ENCODE measurements around the gene KRT1.

KRT1 gene

GRCh38 chr12:52704464-52704863 lies 24.3 kb upstream of the KRT1 start:
- Histone ChIP-seq H3K79me1 (replicated peaks; ENCODE audit: low read length, poor library complexity, severe bottlenecking) (no peaks in the 10 kb centered on the region), H3K9me3 (ENCODE audit: control insufficient read depth, low read length) (no peaks in the 10 kb centered on the region), H2AK5ac (ENCODE audit: low read length, severe bottlenecking) (no peak overlapping the region), H3K27me3 (ENCODE audit: control insufficient read depth in 1 of 2, insufficient read depth in 1 of 2, low read length in 2 of 2) (peaks cover 38 to 86% of the 10 kb centered on the region in 2 experiments), H2AFZ (ENCODE audit: low read depth, low read length) (no peak overlapping the region), H3K4ac (ENCODE audit: low read depth in 1 of 2, low read length in 2 of 2) (no peak overlapping the region), H3K4me3 (ENCODE audit: insufficient read depth in 1 of 2, low read depth in 1 of 2, low read length in 2 of 2) (no peak overlapping the region), H3K36me3 (ENCODE audit: control insufficient read depth in 1 of 2, insufficient read depth in 2 of 2, low read depth in 1 of 2, low read length in 2 of 2) (no peaks in the 10 kb centered on the region), H3K14ac (ENCODE audit: low read length in 2 of 2) (no peak overlapping the region), H2BK5ac (ENCODE audit: low read depth, low read length, poor library complexity, severe bottlenecking) (no peak overlapping the region), H4K91ac (ENCODE audit: low read length) (no peak overlapping the region), H2BK12ac (ENCODE audit: low read length in 2 of 2) (no peak overlapping the region), H3K23ac (ENCODE audit: low read length in 2 of 2) (no peak overlapping the region), H2BK120ac (ENCODE audit: low read depth, low read length) (no peak overlapping the region), H3K9ac (ENCODE audit: low read length) (no peak overlapping the region), H3K4me1 (ENCODE audit: control insufficient read depth, insufficient read depth, low read depth, low read length) (no peaks in the 10 kb centered on the region), H3K4me2 (ENCODE audit: low read length, poor library complexity, severe bottlenecking) (no peak overlapping the region), H3K27ac (ENCODE audit: low read length, poor library complexity, severe bottlenecking) (no peak overlapping the region), H4K8ac (ENCODE audit: low read length) (no peak overlapping the region), H2BK15ac (ENCODE audit: low read depth, poor library complexity, severe bottlenecking) (no peak overlapping the region), H3K18ac (ENCODE audit: low read depth in 1 of 2, low read length in 2 of 2) (no peak overlapping the region)
- no peak for DNase-seq
- WGBS: 90% methylated on average over 6 of the region's 7 CpGs

DNA sequence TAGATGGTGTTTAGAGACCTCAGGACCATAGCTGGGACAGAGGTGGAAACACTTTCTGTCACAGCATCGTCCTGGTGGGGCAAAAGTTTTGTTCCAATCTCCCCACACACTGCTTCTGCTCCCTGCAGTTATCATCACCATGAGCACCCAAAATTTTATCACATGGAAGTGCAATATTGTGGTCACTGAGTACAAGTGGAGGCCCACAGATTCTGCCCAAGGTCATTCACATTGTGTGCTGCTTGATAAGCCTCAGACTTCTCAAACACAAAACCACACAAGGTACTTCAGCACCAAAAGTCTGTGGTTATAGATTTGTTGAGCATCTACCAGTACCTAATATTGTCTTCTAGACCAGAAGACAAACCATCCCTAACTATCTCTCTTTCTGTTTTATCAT lies 23.7 kb upstream of the KRT1 start:
- Histone ChIP-seq H3K14ac (ENCODE audit: low read length in 2 of 2) (no peak overlapping the region), H3K18ac (ENCODE audit: low read depth in 1 of 2, low read length in 2 of 2) (no peak overlapping the region), H2BK12ac (ENCODE audit: low read length in 2 of 2) (no peak overlapping the region), H3K27me3 (ENCODE audit: control insufficient read depth in 1 of 2, insufficient read depth in 1 of 2, low read length in 2 of 2) (peaks cover 35 to 86% of the 10 kb centered on the region in 2 experiments), H2BK5ac (ENCODE audit: low read depth, low read length, poor library complexity, severe bottlenecking) (no peak overlapping the region), H2AK5ac (ENCODE audit: low read length, severe bottlenecking) (no peak overlapping the region), H3K9me3 (ENCODE audit: control insufficient read depth, low read length) (no peaks in the 10 kb centered on the region), H3K79me1 (replicated peaks; ENCODE audit: low read length, poor library complexity, severe bottlenecking) (no peaks in the 10 kb centered on the region), H3K9ac (ENCODE audit: low read length) (no peak overlapping the region), H3K4ac (ENCODE audit: low read depth in 1 of 2, low read length in 2 of 2) (no peak overlapping the region), H3K4me2 (ENCODE audit: low read length, poor library complexity, severe bottlenecking) (no peak overlapping the region), H4K91ac (ENCODE audit: low read length) (no peak overlapping the region), H3K23ac (ENCODE audit: low read length in 2 of 2) (no peak overlapping the region), H2BK120ac (ENCODE audit: low read depth, low read length) (no peak overlapping the region), H3K4me1 (ENCODE audit: control insufficient read depth, insufficient read depth, low read depth, low read length) (no peaks in the 10 kb centered on the region), H2AFZ (ENCODE audit: low read depth, low read length) (no peak overlapping the region), H4K8ac (ENCODE audit: low read length) (no peak overlapping the region), H2BK15ac (ENCODE audit: low read depth, poor library complexity, severe bottlenecking) (no peak overlapping the region), H3K36me3 (ENCODE audit: control insufficient read depth in 1 of 2, insufficient read depth in 2 of 2, low read depth in 1 of 2, low read length in 2 of 2) (no peaks in the 10 kb centered on the region), H3K27ac (ENCODE audit: low read length, poor library complexity, severe bottlenecking) (no peak overlapping the region), H3K4me3 (ENCODE audit: insufficient read depth in 1 of 2, low read depth in 1 of 2, low read length in 2 of 2) (no peak overlapping the region)
- DNase-seq: no peak
- 60% methylated on average over 1 of the region's 1 CpG for WGBS

- Histone ChIP-seq H2AFZ (ENCODE audit: low read depth, low read length) (no peak within 1 kb of the TSS), H3K9ac (ENCODE audit: low read length) (no peak within 1 kb of the TSS), H2BK15ac (ENCODE audit: low read depth, poor library complexity, severe bottlenecking) (no peak within 1 kb of the TSS), H3K79me1 (replicated peaks; ENCODE audit: low read length, poor library complexity, severe bottlenecking) (no peaks in the 10 kb centered on the region), H3K4me1 (ENCODE audit: control insufficient read depth, insufficient read depth, low read depth, low read length) (no peaks in the 10 kb centered on the region), H2BK120ac (ENCODE audit: low read depth, low read length) (no peak within 1 kb of the TSS), H2AK5ac (ENCODE audit: low read length, severe bottlenecking) (no peak within 1 kb of the TSS), H4K8ac (ENCODE audit: low read length) (no peak within 1 kb of the TSS), H3K14ac (ENCODE audit: low read length in 2 of 2) (no peak within 1 kb of the TSS), H3K27ac (ENCODE audit: low read length, poor library complexity, severe bottlenecking) (no peak within 1 kb of the TSS), H3K9me3 (ENCODE audit: control insufficient read depth, low read length) (no peaks in the 10 kb centered on the region), H3K4me3 (ENCODE audit: insufficient read depth in 1 of 2, low read depth in 1 of 2, low read length in 2 of 2) (no peak within 1 kb of the TSS), H3K27me3 (ENCODE audit: control insufficient read depth in 1 of 2, insufficient read depth in 1 of 2, low read length in 2 of 2) (peaks cover 32 to 86% of the 10 kb centered on the region in 2 experiments), H3K4me2 (ENCODE audit: low read length, poor library complexity, severe bottlenecking) (no peak within 1 kb of the TSS), H3K18ac (ENCODE audit: low read depth in 1 of 2, low read length in 2 of 2) (no peak within 1 kb of the TSS), H2BK5ac (ENCODE audit: low read depth, low read length, poor library complexity, severe bottlenecking) (no peak within 1 kb of the TSS), H3K36me3 (ENCODE audit: control insufficient read depth in 1 of 2, insufficient read depth in 2 of 2, low read depth in 1 of 2, low read length in 2 of 2) (no peaks in the 10 kb centered on the region), H3K4ac (ENCODE audit: low read depth in 1 of 2, low read length in 2 of 2) (no peak within 1 kb of the TSS), H4K91ac (ENCODE audit: low read length) (no peak within 1 kb of the TSS), H3K23ac (ENCODE audit: low read length in 2 of 2) (no peak within 1 kb of the TSS), H2BK12ac (ENCODE audit: low read length in 2 of 2) (no peak within 1 kb of the TSS)
- 72% methylated on average over 2 of the region's 2 CpGs for WGBS
- DNase-seq: no peak
Measured at GRCh38 chr12:52703424-52703823, 23.2 kb upstream of the KRT1 start, which contains the start of gene KRT77. Gene KRT77, minus strand, starts transcription at chr12:52703524. Its CDS starts 90 bp downstream, at chr12:52703434.

DNA sequence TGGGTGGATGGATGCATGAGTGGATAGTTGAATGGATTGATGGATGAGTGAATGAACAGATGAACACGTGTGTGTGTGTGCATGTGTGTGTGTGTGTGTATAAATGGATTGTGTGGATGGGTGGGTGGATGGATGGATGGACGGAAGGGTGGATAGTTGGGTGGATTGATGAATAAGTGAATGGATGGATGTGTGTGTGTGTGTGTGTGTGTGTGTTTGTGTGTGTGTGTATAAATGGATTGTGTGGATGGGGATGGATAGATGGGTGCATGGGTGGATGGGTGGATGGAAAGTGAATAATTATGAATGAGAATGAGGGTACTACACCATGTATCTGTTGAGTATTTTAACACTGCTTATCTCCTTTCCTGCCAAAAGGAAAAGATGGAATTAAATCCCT lies 22.1 kb upstream of the KRT1 start:
- no peak overlapping the region for H3K4ac ChIP-seq (ENCODE audit: low read depth in 1 of 2, low read length in 2 of 2)
- no peak overlapping the region for H4K91ac ChIP-seq (ENCODE audit: low read length)
- H2BK15ac ChIP-seq (ENCODE audit: low read depth, poor library complexity, severe bottlenecking): no peak overlapping the region
- no peak overlapping the region for H3K27ac ChIP-seq (ENCODE audit: low read length, poor library complexity, severe bottlenecking)
- H3K4me1 ChIP-seq (ENCODE audit: control insufficient read depth, insufficient read depth, low read depth, low read length): no peaks in the 10 kb centered on the region
- 43% methylated on average over 2 of the region's 2 CpGs for WGBS
- no peak for DNase-seq
- no peaks in the 10 kb centered on the region for H3K9me3 ChIP-seq (ENCODE audit: control insufficient read depth, low read length)
- H3K9ac ChIP-seq (ENCODE audit: low read length): no peak overlapping the region
- no peak overlapping the region for H2AFZ ChIP-seq (ENCODE audit: low read depth, low read length)
- no peak overlapping the region for H2BK120ac ChIP-seq (ENCODE audit: low read depth, low read length)
- H2BK5ac ChIP-seq (ENCODE audit: low read depth, low read length, poor library complexity, severe bottlenecking): no peak overlapping the region
- no peak overlapping the region for H3K4me3 ChIP-seq (ENCODE audit: insufficient read depth in 1 of 2, low read depth in 1 of 2, low read length in 2 of 2)
- no peak overlapping the region for H3K23ac ChIP-seq (ENCODE audit: low read length in 2 of 2)
- H3K4me2 ChIP-seq (ENCODE audit: low read length, poor library complexity, severe bottlenecking): no peak overlapping the region
- H3K14ac ChIP-seq (ENCODE audit: low read length in 2 of 2): no peak overlapping the region
- no peak overlapping the region for H2BK12ac ChIP-seq (ENCODE audit: low read length in 2 of 2)
- H3K79me1 ChIP-seq (replicated peaks; ENCODE audit: low read length, poor library complexity, severe bottlenecking): no peaks in the 10 kb centered on the region
- no peak overlapping the region for H3K18ac ChIP-seq (ENCODE audit: low read depth in 1 of 2, low read length in 2 of 2)
- H4K8ac ChIP-seq (ENCODE audit: low read length): no peak overlapping the region
- H3K36me3 ChIP-seq (ENCODE audit: control insufficient read depth in 1 of 2, insufficient read depth in 2 of 2, low read depth in 1 of 2, low read length in 2 of 2): no peaks in the 10 kb centered on the region
- H3K27me3 ChIP-seq (ENCODE audit: control insufficient read depth in 1 of 2, insufficient read depth in 1 of 2, low read length in 2 of 2): peaks cover 37 to 87% of the 10 kb centered on the region in 2 experiments
- H2AK5ac ChIP-seq (ENCODE audit: low read length, severe bottlenecking): no peak overlapping the region
